GM12873 (cell line): ENCODE data around the gene SYNE3.

Source experiments
- CTCF ChIP-seq: IDR thresholded peaks from 2 replicates; pipeline ENCODE4 v1.5.1; 2012; ENCODE audit warnings: low read depth, mild to moderate bottlenecking, moderate library complexity, low read length, control low read depth; ENCODE audit not compliant: insufficient read depth; ENCODE audit errors: missing control alignments

SYNE3 gene

GRCh38 chr14:95522116-95522515 lies 5.7 kb upstream of the SYNE3 start:
- no peak for TF ChIP-seq CTCF

- no peak for TF ChIP-seq CTCF
These were observed 4.6 kb upstream of the SYNE3 start for GRCh38 chr14:95521001-95521400.

- TF ChIP-seq CTCF: no peak
These were observed 3.9 kb upstream of the SYNE3 start for GRCh38 chr14:95520346-95520745.

- TF ChIP-seq CTCF: no peak
These were observed 3.2 kb upstream of the SYNE3 start for GRCh38 chr14:95519699-95520098.

GRCh38 chr14:95518045-95518751 lies 1.7 kb upstream of the SYNE3 start:
- no peak for TF ChIP-seq CTCF

- peak; percentile 53 for TF ChIP-seq CTCF
These were observed 576 bp downstream of the SYNE3 start for GRCh38 chr14:95515596-95516552.

GRCh38 chr14:95515080-95515489 lies 1.4 kb downstream of the SYNE3 start:
- TF ChIP-seq CTCF: no peak
